Stimulated activated naive CD8-positive, alpha-beta T cell treated with anti-CD3 and anti-CD28 coated beads, Interleukin-15, amount 100 ng/mL, for 72 hours (primary cell): ENCODE results near the gene PDK2.

Source experiments
- ATAC-seq: fragments of 150-1000 bp; cut with Tn5 transposase; 2 replicates; pipeline ENCODE4 v1.10.0; 2021; ENCODE audit warnings: mild to moderate bottlenecking, moderate library complexity
- DNase-seq, 2 donors: peaks; one replicate each; pipeline ENCODE4 v3.0.0; 2021 to 2022
- H3K27ac Mint-ChIP-seq, 2 donors: one replicate each; pipeline ENCODE4 v1.8.0; 2022; ENCODE audit warnings: mild to moderate bottlenecking in 2 of 2, mixed read lengths in 2 of 2, moderate library complexity in 2 of 2
- H3K27me3 Mint-ChIP-seq: one replicate; pipeline ENCODE4 v1.8.0; 2022; ENCODE audit warnings: mixed read lengths
- H3K4me1 Mint-ChIP-seq: one replicate; pipeline ENCODE4 v1.8.0; 2022; ENCODE audit warnings: mild to moderate bottlenecking, mixed read lengths
- H3K4me3 Mint-ChIP-seq, 2 donors: one replicate each; pipeline ENCODE4 v1.8.0; 2022; ENCODE audit warnings: mild to moderate bottlenecking in 2 of 2, mixed read lengths in 2 of 2, moderate library complexity in 1 of 2
- H3K9me3 Mint-ChIP-seq, 2 donors: one replicate each; pipeline ENCODE4 v1.8.0; 2022; ENCODE audit warnings: mixed read lengths in 2 of 2

PDK2 gene

GRCh38 chr17:50099003-50099402 lies 3.9 kb downstream of the PDK2 start:
- peaks cover 34% of the 10 kb centered on the region for H3K4me1 Mint-ChIP-seq
- no peak overlapping the region for H3K4me3 Mint-ChIP-seq
- DNase-seq (no peak), ATAC-seq (no peak)
- no peaks in the 10 kb centered on the region for H3K27me3 Mint-ChIP-seq
- H3K27ac Mint-ChIP-seq, result no peak overlapping the region
- no peaks in the 10 kb centered on the region for H3K9me3 Mint-ChIP-seq

GRCh38 chr17:50100480-50100883 lies 5.3 kb downstream of the PDK2 start:
- Mint-ChIP-seq H3K27me3 (no peaks in the 10 kb centered on the region), H3K4me1 (peaks cover 23% of the 10 kb centered on the region), H3K9me3 (no peaks in the 10 kb centered on the region), H3K4me3 (no peak overlapping the region), H3K27ac (peak overlapping the region in 1 of 2 donors; percentile 64)
- DNase-seq (no peak), ATAC-seq (no peak)

- H3K27ac Mint-ChIP-seq, result peak overlapping the region in 1 of 2 donors; percentile 64
- no peak overlapping the region for H3K4me3 Mint-ChIP-seq
- no peaks in the 10 kb centered on the region for H3K27me3 Mint-ChIP-seq
- H3K4me1 Mint-ChIP-seq, result peaks cover 19% of the 10 kb centered on the region
- no peaks in the 10 kb centered on the region for H3K9me3 Mint-ChIP-seq
- no peak for DNase-seq
- ATAC-seq, result no peak
These were observed 5.8 kb downstream of the PDK2 start for GRCh38 chr17:50100921-50101345.

- H3K27me3 Mint-ChIP-seq, result no peaks in the 10 kb centered on the region
- no peak overlapping the region for H3K27ac Mint-ChIP-seq
- no peak for ATAC-seq
- no peak for DNase-seq
- no peak overlapping the region for H3K4me3 Mint-ChIP-seq
- peaks cover 13% of the 10 kb centered on the region for H3K4me1 Mint-ChIP-seq
- no peaks in the 10 kb centered on the region for H3K9me3 Mint-ChIP-seq
These were observed 6.4 kb downstream of the PDK2 start for GRCh38 chr17:50101346-50102163.

GRCh38 chr17:50102164-50102991 lies 7.2 kb downstream of the PDK2 start:
- H3K4me3 Mint-ChIP-seq, result no peak overlapping the region

GRCh38 chr17:50103252-50103651 lies 8.1 kb downstream of the PDK2 start:
- Mint-ChIP-seq H3K4me1 (peaks cover 7% of the 10 kb centered on the region), H3K4me3 (no peak overlapping the region), H3K27ac (peak overlapping the region in 1 of 2 donors; percentile 78), H3K9me3 (no peaks in the 10 kb centered on the region), H3K27me3 (no peaks in the 10 kb centered on the region)
- ATAC-seq, result no peak
- DNase-seq, result no peak

More at GRCh38 chr17:50102164-50102991, 7.2 kb downstream of the PDK2 start:
- Mint-ChIP-seq H3K27me3 (no peaks in the 10 kb centered on the region), H3K9me3 (no peaks in the 10 kb centered on the region), H3K4me1 (peaks cover 7% of the 10 kb centered on the region), H3K27ac (no peak overlapping the region)
- DNase-seq (no peak), ATAC-seq (no peak)

- Mint-ChIP-seq H3K27me3 (no peaks in the 10 kb centered on the region), H3K27ac (no peak overlapping the region), H3K9me3 (no peaks in the 10 kb centered on the region), H3K4me1 (peaks cover 7% of the 10 kb centered on the region), H3K4me3 (no peak overlapping the region)
- DNase-seq (no peak), ATAC-seq (no peak)
These were observed 8.8 kb downstream of the PDK2 start for GRCh38 chr17:50103941-50104340.

- Mint-ChIP-seq H3K27ac (peak overlapping the region in 1 of 2 donors; percentile 49), H3K9me3 (no peaks in the 10 kb centered on the region), H3K4me3 (no peak overlapping the region), H3K4me1 (no peaks in the 10 kb centered on the region), H3K27me3 (no peaks in the 10 kb centered on the region)
- DNase-seq (no peak), ATAC-seq (no peak)
These were observed 10.7 kb downstream of the PDK2 start for GRCh38 chr17:50105811-50106210.

GRCh38 chr17:50106393-50107131 lies 11.4 kb downstream of the PDK2 start:
- DNase-seq (no peak), ATAC-seq (no peak)
- H3K27me3 Mint-ChIP-seq, result no peaks in the 10 kb centered on the region
- H3K9me3 Mint-ChIP-seq, result no peaks in the 10 kb centered on the region
- H3K27ac Mint-ChIP-seq, result peak overlapping the region in 1 of 2 donors; percentile 29
- no peak overlapping the region for H3K4me3 Mint-ChIP-seq
- no peaks in the 10 kb centered on the region for H3K4me1 Mint-ChIP-seq

GRCh38 chr17:50107790-50108414 lies 12.8 kb downstream of the PDK2 start:
- H3K4me1 Mint-ChIP-seq, result no peaks in the 10 kb centered on the region
- no peaks in the 10 kb centered on the region for H3K9me3 Mint-ChIP-seq
- DNase-seq (no peak), ATAC-seq (no peak)
- H3K27me3 Mint-ChIP-seq, result no peaks in the 10 kb centered on the region
- no peak overlapping the region for H3K4me3 Mint-ChIP-seq
- no peak overlapping the region for H3K27ac Mint-ChIP-seq

GRCh38 chr17:50108556-50108955 lies 13.4 kb downstream of the PDK2 start:
- H3K9me3 Mint-ChIP-seq, result no peaks in the 10 kb centered on the region
- no peak overlapping the region for H3K4me3 Mint-ChIP-seq
- no peaks in the 10 kb centered on the region for H3K4me1 Mint-ChIP-seq
- no peak for DNase-seq
- ATAC-seq, result no peak
- H3K27ac Mint-ChIP-seq, result peak overlapping the region; percentile 22 to 64
- peaks cover 2% of the 10 kb centered on the region for H3K27me3 Mint-ChIP-seq

- DNase-seq (no peak), ATAC-seq (no peak)
- Mint-ChIP-seq H3K27me3 (peaks cover 6% of the 10 kb centered on the region), H3K27ac (no peak overlapping the region), H3K4me1 (no peaks in the 10 kb centered on the region), H3K4me3 (no peak overlapping the region), H3K9me3 (no peaks in the 10 kb centered on the region)
These were observed 14.1 kb downstream of the PDK2 start for GRCh38 chr17:50109207-50109606.

- no peak for ATAC-seq
- no peak overlapping the region for H3K27ac Mint-ChIP-seq
- H3K9me3 Mint-ChIP-seq, result no peaks in the 10 kb centered on the region
These were observed 14.6 kb downstream of the PDK2 start for GRCh38 chr17:50109785-50110184.

GRCh38 chr17:50110591-50111349 lies 15.6 kb downstream of the PDK2 start:
- Mint-ChIP-seq H3K27me3 (peaks cover 17% of the 10 kb centered on the region), H3K9me3 (no peaks in the 10 kb centered on the region), H3K4me1 (peaks cover 8% of the 10 kb centered on the region), H3K4me3 (no peak overlapping the region), H3K27ac (peak overlapping the region in 1 of 2 donors; percentile 25)
- DNase-seq, result no peak
- no peak for ATAC-seq

More at GRCh38 chr17:50109785-50110184, 14.6 kb downstream of the PDK2 start:
- Mint-ChIP-seq H3K4me1 (peaks cover under 1% of the 10 kb centered on the region), H3K27me3 (peaks cover 8% of the 10 kb centered on the region), H3K4me3 (no peak overlapping the region)
- no peak for DNase-seq
